ENCODE results near the gene PTPRG. TPM values are rescaled to one million over a fixed set of nuclear protein-coding genes. Genes with fewer than 3 reads are reported as not detected.

PTPRG gene
- total RNA-seq, 1 donor = 148 TPM

DNA sequence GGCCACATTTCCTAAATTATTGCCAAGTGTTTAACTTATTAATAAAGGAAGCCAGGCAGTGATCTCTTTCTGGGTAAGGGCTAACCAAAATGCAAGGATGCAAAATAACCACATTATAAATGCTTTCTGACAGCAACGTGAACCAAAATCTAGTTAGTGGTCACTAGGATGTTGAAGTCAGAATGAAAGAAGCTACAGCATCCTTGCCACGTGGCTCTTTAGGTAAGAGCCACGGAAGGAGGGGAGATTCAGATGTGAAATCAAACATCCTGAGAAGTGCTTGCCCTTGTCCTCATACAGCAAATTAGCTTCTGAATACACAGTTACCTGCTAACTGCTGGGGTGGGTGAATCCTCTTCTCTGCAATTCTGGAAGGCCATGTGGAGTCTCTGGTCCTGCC, 565.7 kb downstream of the PTPRG start:
- no peaks in the 10 kb centered on the region for H3K36me3 ChIP-seq (ENCODE audit: insufficient read depth, low read length)

DNA sequence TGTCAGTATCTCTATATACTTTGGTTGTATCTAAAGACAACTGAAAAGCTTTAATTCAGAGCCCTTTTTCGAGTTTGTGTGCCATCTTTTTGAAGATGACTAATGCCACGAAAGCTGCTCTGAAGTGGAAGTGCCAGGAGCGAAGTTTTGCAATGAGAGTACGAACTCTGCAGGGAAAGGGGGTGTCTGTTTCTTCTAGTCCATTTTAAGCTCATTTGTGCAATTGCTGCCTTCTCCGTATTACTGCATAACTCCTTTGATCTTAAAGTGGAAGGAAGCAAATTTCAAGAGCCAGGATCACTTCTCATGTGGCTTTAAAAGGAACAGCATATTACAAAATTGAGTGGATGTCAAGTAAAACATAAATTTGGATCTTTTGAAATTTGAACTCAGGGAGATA, 566.7 kb downstream of the PTPRG start:
- H3K4me1 ChIP-seq (ENCODE audit: insufficient read depth, low read length) = no peaks in the 10 kb centered on the region
- H3K79me2 ChIP-seq (ENCODE audit: insufficient read depth, low read length) = no peaks in the 10 kb centered on the region
- H3K9me3 ChIP-seq (ENCODE audit: low read depth, low read length) = no peaks in the 10 kb centered on the region
- H4K20me1 ChIP-seq (ENCODE audit: insufficient read depth, low read length) = no peaks in the 10 kb centered on the region
- DNase-seq (ENCODE audit: insufficient read length, low spot score, missing footprints) = no peak
- H3K27ac ChIP-seq (ENCODE audit: low read depth, low read length) = no peak overlapping the region
- H2AFZ ChIP-seq (ENCODE audit: low read length) = no peak overlapping the region
- H3K27me3 ChIP-seq (ENCODE audit: insufficient read depth, low read length) = no peaks in the 10 kb centered on the region
- H3K4me2 ChIP-seq (ENCODE audit: insufficient read depth, low read length) = no peak overlapping the region
- no peak overlapping the region for H3K4me3 ChIP-seq (ENCODE audit: insufficient read depth, low read length)
- no peaks in the 10 kb centered on the region for H3K36me3 ChIP-seq (ENCODE audit: insufficient read depth, low read length)
- TF ChIP-seq, protein P1, sequence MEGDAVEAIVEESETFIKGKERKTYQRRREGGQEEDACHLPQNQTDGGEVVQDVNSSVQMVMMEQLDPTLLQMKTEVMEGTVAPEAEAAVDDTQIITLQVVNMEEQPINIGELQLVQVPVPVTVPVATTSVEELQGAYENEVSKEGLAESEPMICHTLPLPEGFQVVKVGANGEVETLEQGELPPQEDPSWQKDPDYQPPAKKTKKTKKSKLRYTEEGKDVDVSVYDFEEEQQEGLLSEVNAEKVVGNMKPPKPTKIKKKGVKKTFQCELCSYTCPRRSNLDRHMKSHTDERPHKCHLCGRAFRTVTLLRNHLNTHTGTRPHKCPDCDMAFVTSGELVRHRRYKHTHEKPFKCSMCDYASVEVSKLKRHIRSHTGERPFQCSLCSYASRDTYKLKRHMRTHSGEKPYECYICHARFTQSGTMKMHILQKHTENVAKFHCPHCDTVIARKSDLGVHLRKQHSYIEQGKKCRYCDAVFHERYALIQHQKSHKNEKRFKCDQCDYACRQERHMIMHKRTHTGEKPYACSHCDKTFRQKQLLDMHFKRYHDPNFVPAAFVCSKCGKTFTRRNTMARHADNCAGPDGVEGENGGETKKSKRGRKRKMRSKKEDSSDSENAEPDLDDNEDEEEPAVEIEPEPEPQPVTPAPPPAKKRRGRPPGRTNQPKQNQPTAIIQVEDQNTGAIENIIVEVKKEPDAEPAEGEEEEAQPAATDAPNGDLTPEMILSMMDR (IDR thresholded peaks at IDR 0.05; ENCODE audit: extremely low read depth, low read depth, low read length) = no peak

More for the DNA sequence above, 565.7 kb downstream of the PTPRG start:
- Histone ChIP-seq H3K4me2 (ENCODE audit: insufficient read depth, low read length) (no peak overlapping the region), H3K79me2 (ENCODE audit: insufficient read depth, low read length) (no peaks in the 10 kb centered on the region), H3K9me3 (ENCODE audit: low read depth, low read length) (peaks cover 2% of the 10 kb centered on the region), H3K27ac (ENCODE audit: low read depth, low read length) (no peak overlapping the region), H2AFZ (ENCODE audit: low read length) (no peak overlapping the region), H3K27me3 (ENCODE audit: insufficient read depth, low read length) (no peaks in the 10 kb centered on the region), H4K20me1 (ENCODE audit: insufficient read depth, low read length) (no peaks in the 10 kb centered on the region), H3K4me1 (ENCODE audit: insufficient read depth, low read length) (no peaks in the 10 kb centered on the region), H3K4me3 (ENCODE audit: insufficient read depth, low read length) (no peak overlapping the region)
- no peak for DNase-seq (ENCODE audit: insufficient read length, low spot score, missing footprints)
- TF ChIP-seq, protein P1 (IDR thresholded peaks at IDR 0.05; ENCODE audit: extremely low read depth, low read depth, low read length) = no peak

DNA sequence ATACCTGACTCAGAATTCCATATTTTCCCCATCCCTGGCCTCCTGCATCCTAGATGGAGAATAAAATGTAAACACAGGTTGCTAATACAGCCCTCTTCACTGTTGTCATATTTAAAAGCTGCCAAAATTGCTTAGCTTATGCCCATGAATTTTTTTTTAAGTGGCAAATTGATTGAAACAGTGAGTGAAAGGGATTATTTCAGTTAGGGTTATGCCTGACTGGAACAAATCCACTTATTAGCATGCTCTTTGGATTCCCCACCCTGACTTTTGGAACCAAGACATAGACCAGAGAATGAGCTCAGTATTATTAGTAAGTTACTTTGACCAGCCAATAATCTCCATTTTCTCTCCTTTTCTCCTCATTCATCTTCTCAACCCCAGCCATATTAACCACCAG, 567.3 kb downstream of the PTPRG start:
- no peak overlapping the region for H3K4me2 ChIP-seq (ENCODE audit: insufficient read depth, low read length)
- no peak overlapping the region for H3K27ac ChIP-seq (ENCODE audit: low read depth, low read length)
- H3K79me2 ChIP-seq (ENCODE audit: insufficient read depth, low read length) = no peaks in the 10 kb centered on the region
- no peaks in the 10 kb centered on the region for H4K20me1 ChIP-seq (ENCODE audit: insufficient read depth, low read length)
- TF ChIP-seq, protein P1 (IDR thresholded peaks at IDR 0.05; ENCODE audit: extremely low read depth, low read depth, low read length) = no peak
- no peak for DNase-seq (ENCODE audit: insufficient read length, low spot score, missing footprints)
- H3K4me3 ChIP-seq (ENCODE audit: insufficient read depth, low read length) = no peak overlapping the region
- H3K36me3 ChIP-seq (ENCODE audit: insufficient read depth, low read length) = no peaks in the 10 kb centered on the region
- no peaks in the 10 kb centered on the region for H3K4me1 ChIP-seq (ENCODE audit: insufficient read depth, low read length)
- H2AFZ ChIP-seq (ENCODE audit: low read length) = no peak overlapping the region
- H3K9me3 ChIP-seq (ENCODE audit: low read depth, low read length) = no peaks in the 10 kb centered on the region
- no peaks in the 10 kb centered on the region for H3K27me3 ChIP-seq (ENCODE audit: insufficient read depth, low read length)

DNA sequence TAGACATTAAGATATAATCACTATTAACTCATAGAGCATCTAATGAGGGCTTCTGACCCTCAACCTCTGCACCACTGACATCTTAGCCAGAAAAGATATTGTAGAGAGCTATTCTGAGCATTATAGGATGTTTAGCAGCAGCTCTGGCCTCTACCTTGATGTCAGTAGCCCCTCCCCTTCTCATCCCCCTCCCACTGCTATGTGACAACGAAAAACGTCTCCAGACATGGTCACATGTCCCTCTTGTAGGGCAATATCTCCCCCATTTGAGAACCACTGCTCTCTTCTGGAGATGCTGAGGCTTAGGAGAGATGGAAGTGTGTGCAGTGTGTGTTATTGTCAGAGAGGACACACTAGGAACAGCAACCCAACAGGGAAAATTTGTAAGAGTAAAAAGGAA, 569.7 kb downstream of the PTPRG start:
- H3K9me3 ChIP-seq (ENCODE audit: low read depth, low read length) = no peaks in the 10 kb centered on the region
- no peaks in the 10 kb centered on the region for H3K79me2 ChIP-seq (ENCODE audit: insufficient read depth, low read length)
- H3K36me3 ChIP-seq (ENCODE audit: insufficient read depth, low read length) = no peaks in the 10 kb centered on the region
- DNase-seq (ENCODE audit: insufficient read length, low spot score, missing footprints) = no peak
- no peak overlapping the region for H3K4me3 ChIP-seq (ENCODE audit: insufficient read depth, low read length)
- H3K27me3 ChIP-seq (ENCODE audit: insufficient read depth, low read length) = no peaks in the 10 kb centered on the region
- peaks cover 7% of the 10 kb centered on the region for H3K4me1 ChIP-seq (ENCODE audit: insufficient read depth, low read length)
- H3K4me2 ChIP-seq (ENCODE audit: insufficient read depth, low read length) = no peak overlapping the region
- TF ChIP-seq, protein P1 (IDR thresholded peaks at IDR 0.05; ENCODE audit: extremely low read depth, low read depth, low read length) = no peak
- H3K27ac ChIP-seq (ENCODE audit: low read depth, low read length) = no peak overlapping the region
- no peaks in the 10 kb centered on the region for H4K20me1 ChIP-seq (ENCODE audit: insufficient read depth, low read length)
- no peak overlapping the region for H2AFZ ChIP-seq (ENCODE audit: low read length)

Data from osteoblast (primary cell).